AG08395 (cell line): ENCODE results near the gene KIFC1.

Experiments
- DNase-seq: peaks from one replicate; pipeline ENCODE4 v3.0.0; 2012; ENCODE audit warnings: mixed read lengths, low spot score

The KIFC1 gene

GRCh38 chr6:33411632-33412005 lies 20.0 kb downstream of the KIFC1 start:
- DNase-seq: no peak

DNA sequence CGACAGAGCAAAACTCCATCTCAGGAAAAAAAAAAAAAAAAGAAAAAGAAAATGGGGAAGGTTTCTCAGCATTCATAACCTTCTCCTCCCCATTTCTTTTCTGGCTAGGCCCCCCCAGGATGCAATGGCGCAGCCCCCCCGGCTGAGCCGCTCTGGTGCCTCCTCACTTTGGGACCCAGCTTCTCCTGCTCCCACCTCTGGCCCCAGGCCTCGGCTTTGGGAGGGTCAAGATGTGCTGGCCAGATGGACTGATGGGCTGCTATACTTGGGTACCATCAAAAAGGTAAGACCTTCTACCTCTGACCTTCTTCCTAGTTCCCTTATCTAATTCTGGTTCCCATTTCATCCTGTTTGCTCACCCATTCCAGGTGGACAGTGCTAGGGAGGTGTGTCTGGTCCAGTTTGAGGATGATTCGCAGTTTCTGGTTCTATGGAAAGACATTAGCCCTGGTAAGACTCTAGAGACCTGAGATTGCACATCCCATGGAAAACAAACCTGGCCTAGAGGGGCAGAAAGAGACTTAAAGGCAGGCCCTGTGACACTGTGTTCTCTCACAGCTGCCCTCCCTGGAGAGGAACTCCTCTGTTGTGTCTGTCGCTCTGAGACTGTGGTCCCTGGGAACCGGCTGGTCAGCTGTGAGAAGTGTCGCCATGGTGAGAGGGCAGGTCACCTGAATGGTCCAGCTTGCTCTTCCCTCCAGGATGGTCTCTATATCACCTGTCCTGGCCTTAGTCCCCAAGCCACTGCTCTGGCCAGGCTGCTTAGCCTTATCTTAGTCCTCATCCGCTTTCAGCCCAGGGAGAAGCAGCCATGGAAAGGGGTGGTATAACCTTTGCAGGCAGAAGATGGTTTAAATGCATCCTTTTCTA lies 20.8 kb downstream of the KIFC1 start:
- DNase-seq: no peak

GRCh38 chr6:33413241-33414120 lies 21.9 kb downstream of the KIFC1 start:
- DNase-seq: no peak

- DNase-seq: no peak
These were observed 23.1 kb downstream of the KIFC1 start for GRCh38 chr6:33414592-33415271.

- DNase-seq: no peak
These were observed 24.2 kb downstream of the KIFC1 start for GRCh38 chr6:33415831-33416230.

- DNase-seq: no peak
These were observed 24.9 kb downstream of the KIFC1 start for GRCh38 chr6:33416386-33417127.

DNA sequence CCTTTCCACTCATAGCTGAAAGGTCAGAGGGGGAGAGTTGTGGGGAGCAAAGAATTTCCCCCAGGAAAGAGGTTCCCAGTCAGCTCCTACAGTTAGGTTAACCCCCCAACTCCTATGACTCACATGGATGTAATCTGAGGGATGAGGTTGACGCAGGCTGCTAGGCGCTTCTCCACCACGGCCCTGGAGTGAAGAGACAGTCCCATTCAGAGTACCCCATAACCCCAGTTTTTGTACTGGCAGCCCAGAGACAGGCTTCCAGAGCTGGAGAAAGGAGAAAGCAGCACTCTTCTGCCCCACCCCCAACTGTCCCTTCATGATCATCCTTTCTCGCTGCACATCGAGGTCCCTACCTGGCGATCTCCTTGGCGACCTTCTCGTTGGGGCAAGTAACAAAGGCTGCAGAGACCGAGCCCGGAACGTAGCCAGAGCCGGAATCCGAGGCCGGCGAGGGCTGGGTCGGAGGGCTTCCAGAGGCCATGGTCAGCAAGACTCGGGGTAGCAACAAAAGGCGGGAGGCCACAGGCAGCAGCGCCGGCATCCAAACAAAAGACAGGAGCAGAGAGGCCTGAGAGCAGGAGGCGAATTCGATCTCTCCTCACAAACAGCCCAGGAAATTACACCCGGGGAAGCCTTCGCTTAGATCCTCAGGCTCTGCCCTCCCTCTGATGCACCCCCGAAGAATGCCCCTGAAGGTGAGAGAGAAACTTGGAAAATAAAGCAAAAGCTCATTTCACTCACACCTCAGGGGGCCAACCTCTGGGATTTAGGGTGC lies 25.7 kb downstream of the KIFC1 start:
- peak; percentile 83 for DNase-seq

DNA sequence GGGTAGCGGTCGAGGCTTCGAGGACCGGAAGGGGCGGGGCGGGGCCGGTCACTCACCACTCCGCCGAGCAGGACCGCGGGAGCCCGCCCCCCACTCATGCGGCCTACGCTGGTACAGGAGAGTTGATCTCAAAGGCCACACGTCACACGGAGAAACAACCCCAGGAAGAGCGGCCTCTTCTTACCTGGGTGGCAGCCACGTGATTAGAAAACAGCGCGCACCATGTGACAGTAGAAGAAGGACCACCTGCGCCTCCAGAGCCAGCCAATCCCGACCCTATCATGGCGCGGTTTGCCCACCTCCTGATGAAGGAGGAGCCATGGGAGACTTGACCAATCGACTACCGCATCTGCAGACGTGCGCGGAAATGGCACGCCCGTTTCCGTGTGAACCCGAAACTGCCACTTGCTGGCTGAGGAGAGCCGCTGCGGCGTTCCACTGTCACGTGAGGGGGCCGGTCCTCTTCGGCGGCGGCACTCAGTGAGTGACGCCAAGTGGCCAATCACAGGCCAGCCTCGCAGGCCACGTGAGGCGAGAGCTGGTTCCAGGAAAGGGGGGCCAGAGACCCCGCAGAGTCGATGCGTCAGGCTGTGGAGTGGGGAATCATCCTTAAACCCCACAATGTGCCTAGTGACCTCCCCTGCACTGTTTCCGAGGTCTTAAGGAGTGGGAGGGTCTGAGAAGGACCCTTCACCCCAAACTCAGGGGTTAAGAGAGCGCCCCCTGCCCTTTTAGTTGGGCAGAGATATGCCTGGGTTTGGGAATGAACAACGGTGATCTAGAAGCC lies 26.5 kb downstream of the KIFC1 start, which contains the start of gene CUTA:
Gene CUTA, minus strand, starts transcription at position 205 of the 787 bp plus-strand sequence. Its CDS starts 107 bp downstream, at position 98.
- peak; percentile 98 for DNase-seq

DNA sequence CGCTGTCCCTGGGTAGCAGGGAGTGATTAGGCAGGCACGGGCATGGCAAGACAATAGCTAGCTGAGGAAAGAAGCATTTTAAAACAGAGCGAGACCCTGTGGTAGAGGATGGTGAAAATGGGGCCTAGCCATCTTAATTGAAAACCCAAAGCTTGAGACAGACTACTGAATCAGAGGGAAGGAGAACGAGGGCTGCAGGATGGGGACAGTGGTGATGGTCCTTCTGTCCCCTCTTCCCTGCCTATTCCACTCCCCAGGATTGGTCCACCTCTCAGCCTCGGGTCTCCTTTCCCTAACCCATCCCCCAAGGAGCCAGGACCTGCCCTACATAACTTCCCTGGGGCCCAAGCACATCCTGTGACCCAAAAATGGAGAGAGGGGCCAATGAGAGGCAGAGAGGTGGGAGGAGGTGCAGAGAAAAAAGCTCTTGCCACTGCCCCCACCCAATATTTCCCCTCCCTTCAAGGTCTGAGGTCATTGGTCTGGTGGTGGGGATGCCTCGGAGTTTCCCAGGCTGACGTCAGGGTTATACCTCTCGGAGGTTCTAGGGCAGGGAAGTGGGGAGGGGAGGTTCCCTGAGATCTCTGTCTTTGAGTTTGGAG lies 27.2 kb downstream of the KIFC1 start:
- no peak for DNase-seq

DNA sequence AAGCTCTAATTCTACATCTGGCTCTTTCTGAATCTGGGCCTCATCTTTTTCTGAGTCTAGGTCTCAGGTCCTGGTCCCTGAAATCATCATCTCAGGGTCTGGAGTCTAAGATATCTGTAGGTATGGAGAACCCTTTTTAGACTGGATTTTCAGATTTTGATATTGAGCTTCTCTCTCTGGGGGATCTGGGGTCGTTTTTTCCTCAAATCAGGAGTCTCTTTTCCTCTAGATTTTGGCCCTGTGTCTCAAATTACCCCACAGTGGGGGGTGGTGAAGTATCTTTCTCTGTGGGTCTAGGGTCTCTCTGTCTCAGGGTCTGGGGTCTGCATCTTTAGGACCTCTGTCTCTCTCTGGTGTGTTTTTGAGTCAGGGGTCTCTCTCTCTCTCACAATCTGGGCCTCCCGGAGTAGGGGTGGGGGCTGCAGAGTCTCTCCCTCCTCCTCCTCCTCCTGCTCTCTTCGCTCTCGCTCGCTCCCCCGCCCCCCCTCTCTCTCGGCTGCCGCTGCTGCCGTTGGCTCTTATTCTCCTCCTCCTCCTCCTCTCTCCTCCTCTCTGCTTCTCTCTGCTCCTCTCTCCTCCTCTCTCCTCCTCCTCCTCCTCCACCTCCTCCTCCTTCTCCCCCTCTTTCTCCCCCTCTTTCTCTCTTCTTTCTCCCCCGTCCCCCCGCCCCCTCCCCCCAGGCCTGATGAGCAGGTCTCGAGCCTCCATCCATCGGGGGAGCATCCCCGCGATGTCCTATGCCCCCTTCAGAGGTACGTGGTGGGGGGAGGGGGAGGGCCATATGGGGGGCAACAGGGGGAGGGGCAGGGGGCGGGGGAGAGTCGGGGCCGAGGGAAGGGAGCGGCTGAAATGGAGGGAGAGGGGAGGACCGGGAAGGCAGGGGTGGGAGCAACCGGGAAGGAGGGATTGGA lies 28.2 kb downstream of the KIFC1 start, which contains the start of gene SYNGAP1:
Gene SYNGAP1, plus strand, starts transcription at position 486 of the 911 bp plus-strand sequence. Its CDS starts 200 bp downstream, at position 686.
- DNase-seq: peak; percentile 40

DNA sequence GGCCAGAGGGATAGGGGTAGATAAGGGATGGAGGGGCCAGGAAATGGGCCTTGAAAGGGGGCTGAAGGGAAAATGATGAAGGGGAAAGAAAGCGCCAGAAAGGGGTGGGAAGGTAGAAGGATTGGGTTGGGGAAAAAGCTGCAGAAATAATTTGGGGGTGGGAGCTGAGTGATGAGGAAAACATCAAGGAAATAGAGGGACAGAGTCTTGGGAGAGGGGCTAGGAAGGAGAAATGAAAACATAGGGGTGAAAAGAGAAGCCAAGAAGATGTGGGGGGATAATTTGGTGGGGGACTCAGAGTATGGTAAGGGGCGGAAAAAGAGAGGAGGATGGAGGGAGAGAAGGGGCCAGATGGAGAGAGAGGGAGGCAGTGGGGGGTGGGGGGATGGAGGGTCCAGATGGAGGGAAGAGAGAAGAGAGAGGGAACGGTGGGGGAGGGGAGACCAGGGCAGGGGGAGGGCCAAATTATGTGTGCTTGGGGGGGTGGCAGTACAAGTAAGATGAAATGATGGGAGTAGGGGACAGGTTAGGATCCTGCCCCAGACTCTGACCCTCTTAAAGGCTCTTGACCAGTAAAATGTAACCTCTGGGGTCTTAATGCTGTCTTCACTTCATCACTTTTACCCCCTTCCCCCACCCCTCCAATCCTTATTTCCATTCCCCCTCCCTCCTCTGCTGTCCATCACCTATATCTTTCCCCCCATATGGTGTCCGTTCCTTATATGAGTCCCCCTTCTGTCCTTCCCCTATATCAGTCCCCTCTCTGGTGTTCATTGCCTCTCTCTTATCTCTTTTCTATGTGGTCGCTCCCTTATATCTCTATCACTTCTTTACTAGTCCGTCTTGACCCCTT lies 29.1 kb downstream of the KIFC1 start:
- DNase-seq: no peak

GRCh38 chr6:33421344-33421643 lies 29.7 kb downstream of the KIFC1 start:
- DNase-seq: no peak

- DNase-seq: no peak
These were observed 32.2 kb downstream of the KIFC1 start for GRCh38 chr6:33423777-33424176.

- DNase-seq: no peak
These were observed 33.4 kb downstream of the KIFC1 start for GRCh38 chr6:33424855-33425667.

GRCh38 chr6:33425668-33426577 lies 34.3 kb downstream of the KIFC1 start:
- DNase-seq: peak; percentile 83
